GM19452 (cell line): ENCODE data around the gene DUSP16.
"Not testable (repeated sequence)": the region's sequence is repeated elsewhere in the genome, so short reads cannot be mapped to it uniquely, and the experiment has no call there.

Experiments
- ATAC-seq: cut with Tn5 transposase; IDR thresholded peaks from one replicate; pipeline ENCODE4 v1.9.1; 2021; ENCODE audit not compliant: unreplicated experiment

DUSP16 gene

DNA sequence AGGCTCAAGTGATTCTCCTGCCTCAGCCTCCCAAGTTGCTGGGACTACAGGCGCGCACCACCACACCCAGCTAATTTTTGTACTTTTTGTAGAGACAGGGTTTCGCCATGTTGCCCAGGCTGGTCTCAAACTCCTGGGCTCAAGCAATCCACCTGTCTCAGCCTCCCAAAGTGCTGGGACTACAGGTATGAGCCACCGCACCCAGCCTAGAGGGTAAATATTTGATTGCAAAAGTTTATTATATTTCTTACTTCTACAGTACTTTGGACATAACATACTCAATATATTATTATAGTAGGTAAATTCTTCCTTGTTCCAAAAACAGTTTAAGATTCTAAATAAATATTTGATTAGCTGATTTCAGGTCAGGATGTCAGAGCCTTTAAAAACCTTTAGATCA is 40.0 kb downstream of the DUSP16 start:
- ATAC-seq = not testable (repeated sequence)

DNA sequence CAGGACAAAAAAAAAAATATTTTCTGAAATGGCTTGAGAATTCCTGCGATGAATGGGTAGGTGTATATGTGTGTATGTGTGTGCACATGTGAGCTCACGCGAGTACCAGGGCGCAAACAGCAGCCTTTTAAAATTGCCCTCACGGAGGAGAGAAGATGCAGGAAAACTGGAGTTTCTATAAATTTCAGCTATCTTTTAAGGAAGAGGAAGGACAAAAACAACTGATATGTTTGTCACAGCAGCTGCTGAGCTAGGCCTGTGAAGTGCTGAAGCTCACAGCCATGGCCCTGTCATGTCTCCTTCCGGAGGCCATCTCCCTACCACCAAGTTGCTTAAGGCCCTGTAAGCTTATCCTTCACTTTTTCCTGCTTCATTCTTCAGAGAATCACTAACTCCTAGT is 40.8 kb downstream of the DUSP16 start:
- ATAC-seq = no peak

DNA sequence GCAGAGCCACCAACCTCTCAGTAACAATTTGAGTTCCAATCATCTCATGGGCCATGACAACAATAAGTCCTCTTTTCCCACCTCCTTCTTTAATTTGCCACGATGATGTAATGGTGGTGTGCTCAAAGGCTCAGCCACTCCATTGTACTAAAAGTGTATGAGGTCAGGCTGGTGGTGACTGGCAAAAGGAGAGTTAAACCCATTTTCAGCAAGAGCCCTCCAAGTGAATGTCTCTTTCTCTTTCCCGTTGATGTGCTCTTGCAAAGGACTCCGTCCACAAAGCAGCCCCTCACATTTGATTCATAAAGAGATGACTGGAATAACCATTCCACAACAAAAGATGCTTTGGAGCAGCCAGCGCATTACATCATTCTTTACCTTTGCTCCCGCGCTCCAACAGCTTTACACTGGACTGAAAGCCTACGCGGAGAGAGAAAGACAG is 41.6 kb downstream of the DUSP16 start:
- ATAC-seq = no peak

DNA sequence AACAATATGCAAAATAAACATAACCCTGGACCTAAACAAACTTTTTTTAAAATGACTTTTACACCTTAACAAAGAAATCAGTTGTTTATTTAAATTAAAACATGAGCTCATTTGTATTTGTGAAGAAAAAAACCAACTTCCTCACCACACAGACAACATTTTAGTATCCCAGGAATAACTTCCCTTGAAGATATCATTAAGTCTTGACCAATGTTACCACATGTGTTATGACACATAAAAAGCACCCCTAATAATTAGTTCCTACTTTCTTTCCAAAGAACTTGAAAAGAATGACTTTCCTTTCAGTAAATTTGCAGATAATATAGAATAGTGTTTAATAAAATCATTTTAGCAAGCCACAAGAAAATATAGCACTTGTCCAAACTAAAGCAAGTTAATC is 42.4 kb downstream of the DUSP16 start:
- no peak for ATAC-seq

DNA sequence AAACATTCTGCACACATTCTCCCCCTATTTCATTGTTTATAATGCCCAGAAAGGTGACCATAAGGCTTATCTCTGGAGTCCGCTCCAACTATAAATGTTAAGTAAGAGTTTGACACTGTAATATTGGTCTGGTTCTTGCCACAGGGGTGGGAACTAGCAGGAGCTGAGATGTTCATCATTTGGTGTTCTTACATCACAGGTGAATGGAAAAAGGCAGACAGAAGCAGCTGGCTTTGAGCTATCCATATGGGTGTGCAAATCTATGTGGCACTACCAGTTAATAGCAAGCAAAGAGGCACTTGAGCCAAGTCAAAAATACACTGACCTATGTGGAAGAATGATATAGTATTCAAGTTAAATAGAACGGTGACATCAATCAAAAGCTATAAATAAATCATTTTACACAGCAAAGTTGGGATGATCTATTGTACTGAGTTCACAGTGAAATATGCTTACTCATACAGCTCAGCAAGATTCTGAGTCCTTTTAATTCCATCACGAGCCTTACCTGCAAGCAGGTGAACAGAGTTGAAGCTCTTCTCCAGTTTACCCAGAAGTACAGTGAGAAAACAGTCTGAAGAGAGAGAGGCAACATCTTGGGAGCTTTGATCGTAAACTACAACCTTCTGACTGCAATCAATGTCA is 43.2 kb downstream of the DUSP16 start:
- no peak for ATAC-seq

DNA sequence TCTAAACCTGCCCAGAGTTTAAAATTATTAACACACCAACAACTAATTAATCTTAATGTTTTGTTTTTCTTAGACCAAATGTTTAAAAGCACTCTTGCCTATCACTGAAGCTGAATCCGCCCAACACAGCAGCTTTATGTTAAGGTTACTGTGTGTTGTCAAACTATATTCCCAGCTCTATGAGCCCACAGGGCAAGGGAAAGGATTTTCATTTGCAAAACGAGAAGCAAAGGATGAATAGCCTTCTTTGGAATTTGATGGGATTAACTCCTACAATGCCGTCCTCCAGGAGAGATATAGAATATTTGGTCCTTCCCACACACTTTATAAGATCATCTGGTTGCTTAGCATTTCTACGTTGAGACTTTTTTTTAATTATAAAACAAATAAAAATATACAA is 43.7 kb downstream of the DUSP16 start:
- ATAC-seq = no peak

DNA sequence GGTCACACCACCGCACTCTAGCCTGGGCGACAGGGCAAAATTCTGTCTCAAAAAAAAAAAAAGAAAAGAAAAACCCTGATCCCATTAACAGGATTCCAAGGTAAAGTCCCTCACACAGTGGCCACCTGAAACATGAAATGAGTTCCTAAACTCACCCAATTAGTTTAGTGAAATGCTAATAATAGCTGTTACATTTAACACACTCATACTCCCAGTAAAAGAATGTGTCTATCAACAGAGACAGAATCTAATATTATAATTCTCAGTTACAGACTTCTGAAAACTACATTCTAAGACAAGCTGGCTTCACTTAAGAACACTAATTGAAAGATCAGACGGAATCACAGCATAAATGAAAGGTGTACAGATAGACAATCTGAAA is 44.2 kb downstream of the DUSP16 start:
- no peak for ATAC-seq

DNA sequence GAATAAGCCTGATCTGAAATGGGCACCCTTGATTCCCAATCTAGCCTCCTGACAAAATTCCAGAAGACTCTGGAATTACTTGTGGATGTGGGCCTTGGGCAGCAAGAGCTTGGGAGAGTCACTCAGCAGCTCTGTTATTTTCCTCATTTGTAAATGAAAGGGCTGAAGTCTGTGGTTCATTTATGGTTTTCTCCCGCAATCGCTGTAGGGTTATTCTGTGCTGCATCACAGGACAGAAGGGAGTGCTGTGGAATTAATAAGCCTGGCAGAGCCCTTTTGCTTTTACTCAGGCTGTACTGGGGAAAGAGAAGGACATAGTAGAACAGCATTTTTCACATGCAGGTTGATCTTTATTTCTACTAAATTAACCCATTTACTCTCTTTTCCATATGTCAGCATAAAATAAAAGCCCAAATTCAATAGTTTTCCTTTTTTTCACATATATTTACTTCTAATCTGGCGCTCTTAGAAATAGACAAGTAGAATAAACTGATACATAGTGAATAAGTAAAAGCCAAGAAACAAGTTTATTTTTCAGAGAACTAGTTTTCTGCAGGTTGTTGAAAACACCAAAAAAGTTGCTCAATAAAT is 49.2 kb downstream of the DUSP16 start:
- no peak for ATAC-seq

DNA sequence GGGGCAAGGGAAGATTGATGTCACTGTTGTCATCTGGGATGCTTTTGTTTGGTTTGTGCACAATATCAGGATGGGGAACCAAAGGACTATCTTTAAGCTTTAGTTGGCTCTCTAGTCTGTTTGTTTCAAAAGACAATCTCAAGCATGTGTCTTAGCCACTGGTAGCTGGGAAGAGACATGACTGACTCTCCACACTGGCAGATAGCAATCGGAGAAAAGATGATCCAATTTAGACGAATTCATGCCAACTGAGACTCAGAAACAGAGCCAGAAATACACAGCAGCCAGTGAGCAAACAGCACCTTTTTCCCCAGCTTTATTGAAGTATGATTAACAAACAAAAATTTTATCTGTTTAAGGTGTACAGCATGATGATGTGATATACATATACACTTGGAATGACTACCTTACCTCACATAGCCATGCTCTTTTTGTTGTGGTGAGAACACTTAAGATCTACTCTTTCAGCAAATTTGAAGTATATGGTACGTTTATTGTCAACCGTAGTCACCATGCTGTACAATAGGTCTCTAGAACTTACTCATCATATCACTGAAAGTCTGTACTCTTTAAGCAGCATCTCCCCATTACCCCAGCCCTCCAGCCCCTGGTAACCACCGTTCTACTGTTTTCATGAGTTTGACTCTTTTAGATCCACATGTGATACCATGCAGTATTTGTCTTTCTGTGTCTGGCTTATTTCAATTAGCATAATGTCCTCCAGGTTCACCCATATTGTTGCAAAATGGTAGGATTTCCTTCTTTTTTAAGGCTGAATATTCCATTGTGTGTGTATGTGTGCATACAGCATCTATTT is 50.6 kb downstream of the DUSP16 start:
- no peak for ATAC-seq

DNA sequence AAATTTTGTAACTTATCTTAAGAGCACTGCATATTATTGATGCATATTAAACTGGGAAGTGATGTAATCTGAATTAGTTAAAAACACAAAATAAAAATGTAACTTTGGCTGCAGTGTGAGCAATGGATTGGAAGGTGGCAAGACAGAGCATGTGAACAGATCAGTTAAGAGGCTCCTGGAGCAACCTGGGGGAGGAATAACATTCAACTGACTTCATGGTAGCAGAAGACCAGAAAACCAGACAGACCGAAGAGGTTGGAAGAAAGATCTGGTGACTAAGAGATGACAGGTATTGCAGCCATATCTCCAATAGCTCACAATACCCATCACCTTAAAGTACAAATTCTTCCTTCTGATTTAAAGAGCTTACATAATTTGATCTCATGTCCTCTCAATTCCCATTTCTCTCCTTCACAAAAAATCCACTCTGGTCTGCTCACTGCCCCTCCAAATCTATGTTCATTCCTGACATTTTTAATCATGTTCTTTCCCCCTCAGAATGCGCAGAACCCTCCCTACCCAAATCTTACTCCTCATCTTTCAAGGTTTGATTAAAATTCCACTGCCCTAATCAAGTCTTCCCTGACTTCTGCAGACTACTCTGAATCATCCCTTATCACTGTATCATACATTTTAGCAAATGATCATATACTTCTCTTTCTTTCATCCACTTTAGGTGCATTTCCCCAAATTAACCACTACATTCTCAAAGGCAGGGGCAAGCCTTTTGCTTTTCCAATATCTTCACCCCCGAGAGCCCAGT is 51.5 kb downstream of the DUSP16 start:
- ATAC-seq = no peak

DNA sequence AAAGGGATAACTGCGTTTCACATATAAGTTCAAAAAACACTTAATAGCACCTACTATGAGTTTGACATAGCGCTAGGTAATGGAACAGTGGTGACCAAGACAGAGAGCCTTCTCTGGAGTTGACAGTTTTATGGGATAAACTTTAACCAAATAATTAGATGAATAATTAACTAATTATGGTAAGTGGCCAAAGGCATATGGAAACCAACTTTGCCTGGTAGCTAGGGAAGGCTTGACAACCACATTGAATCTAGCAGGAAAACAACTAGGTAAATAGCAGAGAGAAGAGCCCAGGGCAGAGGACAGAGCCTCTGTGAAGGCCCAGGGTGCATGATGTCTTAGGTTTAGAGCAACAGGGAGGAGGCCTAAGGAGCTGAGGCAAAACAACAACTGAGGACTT is 52.1 kb downstream of the DUSP16 start:
- no peak for ATAC-seq

DNA sequence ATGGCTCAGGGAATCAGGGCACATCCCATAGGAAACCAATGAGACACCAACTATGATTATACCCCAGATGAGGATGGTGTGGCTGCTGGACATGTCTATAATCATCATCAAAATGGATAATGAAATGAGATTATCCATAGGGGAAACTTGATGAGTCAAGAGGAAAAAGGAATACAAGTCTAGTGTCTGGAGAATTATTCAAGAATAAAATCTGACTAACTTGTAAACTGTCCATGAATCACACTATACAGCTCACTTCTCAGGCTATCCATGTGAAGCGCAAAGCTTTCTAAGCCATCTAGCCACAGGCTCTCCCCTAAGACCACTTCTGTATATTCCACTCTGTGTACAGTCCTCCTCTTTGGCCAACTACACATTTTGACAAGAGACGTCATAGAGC is 52.5 kb downstream of the DUSP16 start:
- ATAC-seq = no peak

DNA sequence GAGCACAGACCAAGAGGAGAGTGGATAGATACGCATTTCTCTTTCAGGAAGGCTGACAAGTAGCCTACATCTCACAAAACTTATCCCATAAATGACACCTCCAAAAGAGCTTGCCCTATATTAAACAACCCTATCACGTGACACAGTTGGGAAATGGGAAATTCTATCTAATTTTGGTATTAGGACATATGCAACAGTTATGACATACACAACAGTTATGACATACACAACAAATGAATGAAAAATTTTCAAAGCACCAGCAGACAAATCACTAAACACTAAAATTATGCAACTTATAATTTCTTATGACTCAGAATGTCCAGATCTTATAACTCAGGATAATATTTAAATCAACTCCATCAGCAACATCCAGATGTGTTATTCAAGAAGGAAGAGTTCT is 54.1 kb downstream of the DUSP16 start:
- ATAC-seq = no peak

DNA sequence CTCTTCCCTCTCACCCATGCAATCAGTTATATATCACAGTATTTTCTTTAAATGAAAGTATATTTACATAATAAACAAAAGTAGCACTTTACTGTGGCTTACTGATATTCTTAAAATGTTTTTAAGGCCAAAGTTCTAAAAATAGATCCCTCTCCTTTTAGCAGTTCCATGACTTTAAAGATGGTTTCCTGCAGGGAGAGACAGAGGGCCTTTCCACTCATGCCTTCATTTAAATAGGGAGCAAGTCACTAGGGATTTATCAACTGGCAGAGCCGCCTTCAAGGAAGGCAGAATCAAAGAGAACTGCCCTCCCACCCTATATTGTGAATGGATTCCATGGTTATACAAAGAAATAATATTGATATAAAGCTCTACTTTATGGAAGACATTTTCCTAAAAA is 55.5 kb downstream of the DUSP16 start:
- no peak for ATAC-seq

DNA sequence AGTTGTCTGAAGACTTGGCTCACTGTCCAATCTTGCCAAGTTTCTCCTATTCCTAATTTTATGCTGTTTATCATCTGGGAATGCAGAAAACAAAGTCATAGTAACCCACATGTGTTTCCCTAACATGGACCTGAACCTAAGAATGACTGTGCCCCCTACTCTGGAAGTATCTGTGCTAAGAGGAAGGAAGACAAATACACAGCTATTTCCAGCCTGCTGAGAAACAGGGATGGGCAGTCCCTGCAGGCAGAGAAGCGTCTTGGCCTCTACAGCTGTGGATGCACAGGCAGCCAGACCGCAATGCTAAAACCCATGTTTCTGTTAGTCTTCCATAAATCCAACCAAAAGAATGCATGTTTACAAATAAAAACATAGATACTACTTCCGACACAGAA is 56.2 kb downstream of the DUSP16 start:
- no peak for ATAC-seq

DNA sequence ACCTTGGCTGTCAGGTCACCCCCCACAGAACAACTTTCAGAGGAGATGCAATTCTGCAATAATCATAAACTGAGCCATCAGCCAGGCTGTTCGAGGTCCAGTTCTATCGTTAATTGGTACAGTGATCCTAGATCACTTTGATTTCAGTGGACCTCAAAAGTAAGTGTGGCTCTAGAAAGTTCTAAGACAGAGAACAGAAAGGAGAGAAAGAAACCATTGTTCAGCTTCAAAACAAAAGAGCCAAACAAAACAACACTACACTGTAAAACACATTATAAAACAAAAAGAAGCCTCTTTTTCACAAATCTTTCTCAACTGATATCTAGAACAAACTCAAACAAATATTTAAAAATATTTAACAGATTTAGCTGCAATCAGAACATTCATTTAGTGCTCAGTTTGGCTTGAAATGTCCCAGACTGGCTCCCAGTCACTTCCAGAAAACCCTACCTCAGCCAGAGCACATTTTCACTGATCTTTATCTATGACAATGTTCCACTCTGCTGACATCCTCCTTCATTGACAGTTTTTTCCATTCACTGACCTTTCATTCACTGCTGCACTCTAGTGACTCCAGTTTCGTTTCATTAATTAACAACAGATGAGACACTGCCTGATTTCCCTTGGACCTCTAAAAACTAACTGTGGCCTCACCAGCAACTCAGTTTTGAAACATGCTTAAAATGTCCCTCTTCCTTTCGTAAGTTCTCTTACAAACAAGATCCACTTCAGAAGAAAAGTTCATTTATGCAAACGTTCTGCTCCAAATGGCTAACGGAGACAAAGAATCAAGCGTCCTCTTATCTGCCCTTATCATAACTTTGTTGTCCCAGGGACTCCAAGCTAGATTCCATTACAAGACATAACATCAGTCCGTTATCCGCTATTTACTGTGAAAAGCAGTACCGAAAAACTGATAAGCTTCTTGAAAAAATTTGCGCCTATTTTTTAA is 56.8 kb downstream of the DUSP16 start:
- ATAC-seq = peak; percentile 78

DNA sequence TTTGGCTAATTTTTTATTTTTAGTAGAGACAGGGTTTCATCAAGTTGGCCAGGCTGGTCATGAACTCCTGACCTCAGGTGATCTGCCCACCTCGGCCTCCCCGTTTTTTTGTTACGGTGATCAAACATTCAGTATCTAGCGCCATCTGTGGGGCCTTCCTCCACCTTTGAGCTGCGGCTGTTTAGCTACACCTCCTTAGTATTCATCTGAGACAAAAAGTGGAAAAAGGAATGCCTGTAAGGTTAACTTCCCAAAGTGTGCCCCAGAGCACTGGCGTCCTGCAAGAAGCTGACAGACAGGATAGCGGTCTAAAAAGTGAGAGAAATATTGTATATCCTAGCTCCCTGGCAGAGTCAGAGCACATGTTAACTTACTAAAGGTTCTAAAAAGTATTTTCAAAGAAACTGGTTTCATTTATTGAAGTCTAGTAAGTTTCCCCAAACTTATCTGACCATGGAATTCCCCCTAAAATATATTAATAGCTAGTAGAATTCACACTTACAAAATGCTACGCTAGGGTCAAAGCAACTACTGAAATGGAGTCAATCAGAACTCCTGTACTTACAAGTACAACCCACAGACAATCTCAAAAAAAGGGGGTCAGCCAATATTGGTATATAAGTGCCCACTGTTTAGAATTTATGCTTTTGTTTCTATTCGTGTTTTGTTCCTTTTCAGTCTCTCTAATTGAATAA is 59.1 kb downstream of the DUSP16 start:
- no peak for ATAC-seq

DNA sequence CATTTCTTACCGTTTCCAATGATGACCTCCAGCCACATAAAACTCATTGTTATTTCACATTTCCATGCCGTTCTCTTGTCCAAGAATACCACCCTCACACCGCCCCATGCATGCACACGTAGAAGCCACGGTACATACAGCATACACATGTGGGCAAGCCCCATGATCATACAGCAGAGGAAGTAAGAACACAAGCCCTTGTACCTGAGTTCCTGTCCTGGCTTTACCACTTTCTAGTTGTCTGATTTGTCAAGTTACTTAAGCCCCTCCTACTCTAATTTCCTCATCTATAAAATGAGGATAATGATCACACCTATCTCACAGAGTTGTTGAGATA is 59.9 kb downstream of the DUSP16 start:
- ATAC-seq = no peak

DNA sequence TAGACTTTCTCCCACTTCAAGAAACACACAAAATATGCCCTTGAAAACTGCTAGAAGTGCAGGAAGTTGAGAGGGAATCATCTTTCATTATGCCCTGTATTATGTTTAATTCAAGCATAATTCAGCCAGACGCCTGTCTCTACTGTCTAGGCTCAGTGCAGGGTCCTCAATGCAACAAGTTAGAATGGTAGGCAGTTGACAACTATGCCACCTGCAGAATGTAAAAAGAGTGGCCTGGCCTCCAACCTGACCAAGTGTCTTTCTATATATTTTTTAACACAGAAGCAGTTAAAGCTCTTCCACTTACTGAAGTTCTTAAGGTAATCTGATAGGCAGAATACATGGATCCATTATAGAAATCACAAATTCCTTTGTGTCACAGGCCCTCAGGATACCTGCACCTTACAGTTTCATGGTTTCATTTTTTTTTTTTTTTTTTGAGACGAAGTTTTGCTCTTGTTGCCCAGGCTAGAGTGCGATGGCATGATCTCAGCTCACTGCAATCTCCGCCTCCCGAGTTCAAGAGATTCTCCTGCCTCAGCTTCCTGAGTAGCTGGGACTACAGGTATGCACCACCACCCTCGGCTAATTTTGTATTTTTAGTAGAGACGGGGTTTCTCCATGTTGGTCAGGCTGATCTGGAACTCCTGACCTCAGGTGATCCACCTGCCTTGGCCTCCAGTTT is 60.4 kb downstream of the DUSP16 start:
- ATAC-seq = not testable (repeated sequence)
